HepG2 (cell line): ENCODE measurements around the gene CENPB. TPM values are rescaled to one million over a fixed set of nuclear protein-coding genes. Genes with fewer than 3 reads are reported as not detected.

Source experiments
- ARNT2 ChIP-seq: sonication (generic); formaldehyde crosslinking; IDR thresholded peaks from 2 replicates; pipeline ENCODE4 v1.8.0; 2022; ENCODE audit warnings: mild to moderate bottlenecking, low read depth, missing genetic modification reagents, moderate library complexity
- ATAD3A ChIP-seq: sonication (generic); formaldehyde crosslinking; IDR thresholded peaks from 2 replicates; pipeline ENCODE4 v1.4.0; 2020; ENCODE audit warnings: missing genetic modification reagents
- FOXK2 ChIP-seq: fragments of 450-650 bp; IDR thresholded peaks from 2 replicates; pipeline ENCODE4 v1.6.1; 2016
- JDP2 ChIP-seq: sonication (generic); formaldehyde crosslinking; IDR thresholded peaks from 2 replicates; pipeline ENCODE4 v1.8.1; 2022; ENCODE audit warnings: missing genetic modification reagents, borderline replicate concordance
- JUNB ChIP-seq: sonication (generic); formaldehyde crosslinking; IDR thresholded peaks from 2 replicates; pipeline ENCODE4 v1.8.0; 2022; ENCODE audit warnings: missing genetic modification reagents, mild to moderate bottlenecking, borderline replicate concordance
- MED8 ChIP-seq: sonication (generic); formaldehyde crosslinking; IDR thresholded peaks from 2 replicates; pipeline ENCODE4 v1.8.1; 2023; ENCODE audit warnings: mild to moderate bottlenecking, missing genetic modification reagents; ENCODE audit not compliant: insufficient replicate concordance
- NR2C2 ChIP-seq: sonication (generic); formaldehyde crosslinking; IDR thresholded peaks from 2 replicates; pipeline ENCODE4 v1.4.0; 2020; ENCODE audit warnings: missing genetic modification reagents, mild to moderate bottlenecking, moderate library complexity, borderline replicate concordance
- RXRA ChIP-seq: sonication (generic); formaldehyde crosslinking; IDR thresholded peaks from 2 replicates; pipeline ENCODE4 v1.5.1; 2020; ENCODE audit warnings: missing genetic modification reagents
- SOX5 ChIP-seq: IDR thresholded peaks from 2 replicates; pipeline ENCODE4 v1.6.1; 2016; ENCODE audit warnings: borderline replicate concordance
- SSRP1 ChIP-seq: IDR thresholded peaks from 2 replicates; pipeline ENCODE4 v1.6.1; 2016; ENCODE audit warnings: control low read depth
- ZFP41 ChIP-seq: sonication (generic); formaldehyde crosslinking; IDR thresholded peaks from 2 replicates; pipeline ENCODE4 v1.4.0; 2020; ENCODE audit warnings: mild to moderate bottlenecking, missing genetic modification reagents, borderline replicate concordance
- ZMAT3 ChIP-seq: sonication (generic); formaldehyde crosslinking; conservative IDR thresholded peaks from 2 replicates; pipeline ENCODE4 v1.7.0; 2021; ENCODE audit warnings: missing genetic modification reagents
- ZNF563 ChIP-seq: sonication (generic); formaldehyde crosslinking; IDR thresholded peaks from 2 replicates; pipeline ENCODE4 v1.8.0; 2022; ENCODE audit warnings: mild to moderate bottlenecking, moderate library complexity, missing genetic modification reagents
- ZNF564 ChIP-seq: sonication (generic); formaldehyde crosslinking; IDR thresholded peaks from 2 replicates; pipeline ENCODE4 v1.8.1; 2023; ENCODE audit warnings: mild to moderate bottlenecking, missing genetic modification reagents
- ZNF589 ChIP-seq: sonication (generic); formaldehyde crosslinking; conservative IDR thresholded peaks from 2 replicates; pipeline ENCODE4 v1.8.0; 2022; ENCODE audit warnings: mild to moderate bottlenecking, moderate library complexity, missing genetic modification reagents
- ZNF616 ChIP-seq: sonication (generic); formaldehyde crosslinking; IDR thresholded peaks from 2 replicates; pipeline ENCODE4 v1.5.0; 2020; ENCODE audit warnings: low read depth, mild to moderate bottlenecking, missing genetic modification reagents
- ZNF761 ChIP-seq: sonication (generic); formaldehyde crosslinking; conservative IDR thresholded peaks from 2 replicates; pipeline ENCODE4 v1.4.0; 2020; ENCODE audit warnings: mild to moderate bottlenecking, missing genetic modification reagents
- ZNF780A ChIP-seq: sonication (generic); formaldehyde crosslinking; IDR thresholded peaks from 2 replicates; pipeline ENCODE4 v1.8.0; 2022; ENCODE audit warnings: mild to moderate bottlenecking, missing genetic modification reagents, moderate library complexity
- polyA plus RNA-seq, 8 experiments: library from polyadenylated mRNA; depleted of rRNA in 3 of 8; stranded (reverse) in 7 of 8; unstranded in 1 of 8; fragments of >200 nt; fragmentation: Illumina TruSeq in 4 of 8; extraction: Trizol in 4 of 8; gene quantifications; 2 replicates each; pipeline versions ENCODE4 v1.2.1 to v1.2.3, GENCODE V29; 2011 to 2016; ENCODE audit warnings: low read depth in 4 of 8, missing spikeins in 1 of 8, mixed read lengths in 1 of 8; ENCODE audit not compliant: insufficient read depth in 1 of 8
- total RNA-seq, 5 experiments: library from RNA; depleted of rRNA; stranded (reverse); fragments of >200 nt; fragmentation: Illumina TruSeq; extraction: Trizol; gene quantifications; 2 replicates each; pipeline ENCODE4 v1.2.3, GENCODE V29; 2016; ENCODE audit warnings: low read depth in 1 of 5
- TF ChIP-seq, protein P1 (sequence below): sonication (generic); formaldehyde crosslinking; IDR thresholded peaks from 2 replicates; pipeline ENCODE4 v1.4.0; 2020; ENCODE audit warnings: missing genetic modification reagents, mild to moderate bottlenecking, borderline replicate concordance
- TF ChIP-seq, protein P2 (sequence below): sonication (generic); formaldehyde crosslinking; IDR thresholded peaks from 2 replicates; pipeline ENCODE4 v1.5.0; 2020; ENCODE audit warnings: missing genetic modification reagents
- TF ChIP-seq, protein P3 (sequence below): sonication (generic); formaldehyde crosslinking; IDR thresholded peaks from 2 replicates; pipeline ENCODE4 v1.4.0; 2020; ENCODE audit warnings: mild to moderate bottlenecking, missing genetic modification reagents
- TF ChIP-seq, protein P4 (sequence below): sonication (generic); formaldehyde crosslinking; IDR thresholded peaks from 2 replicates; pipeline ENCODE4 v1.8.0; 2022; ENCODE audit warnings: low read depth, missing genetic modification reagents
- TF ChIP-seq, protein P5 (sequence below): sonication (generic); formaldehyde crosslinking; IDR thresholded peaks from 2 replicates; pipeline ENCODE4 v1.8.1; 2023; ENCODE audit warnings: mild to moderate bottlenecking, missing genetic modification reagents
- TF ChIP-seq, protein P6 (sequence below): sonication (generic); formaldehyde crosslinking; IDR thresholded peaks from 2 replicates; pipeline ENCODE4 v1.8.1; 2023; ENCODE audit warnings: missing genetic modification reagents, mild to moderate bottlenecking, borderline replicate concordance

The CENPB gene
- total and polyA plus RNA-seq, 2 of the 13 experiments (the other 11 are each of a cell fraction or from before 2014, with no cell fraction given): 10.4 to 54.5 TPM

DNA sequence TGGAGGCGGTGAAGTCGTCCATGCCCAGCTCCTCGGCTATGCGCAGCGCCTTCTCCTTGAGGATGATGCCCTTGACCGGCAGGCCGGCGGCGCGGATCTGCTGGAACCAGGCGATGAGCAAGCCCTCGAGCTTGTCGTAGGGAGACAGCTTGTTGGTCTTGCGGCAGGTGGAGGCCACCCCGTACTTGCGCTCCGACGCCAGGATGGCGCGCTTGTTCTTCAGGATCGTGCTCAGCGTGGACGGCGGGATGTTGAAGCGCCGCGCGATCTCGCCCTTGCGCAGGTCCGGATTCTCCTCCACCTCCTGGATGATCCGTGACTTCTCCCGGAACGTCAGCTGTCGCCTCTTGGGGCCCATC lies 435 bp downstream of the CENPB start (continued):
- no peak; the same call in 1 of the 2 replicates for TF ChIP-seq ZFP41 (CRISPR knock-in tag)
- no peak for TF ChIP-seq ZNF564 (CRISPR knock-in tag)
- no peak for TF ChIP-seq ZNF761
- TF ChIP-seq, protein P1, sequence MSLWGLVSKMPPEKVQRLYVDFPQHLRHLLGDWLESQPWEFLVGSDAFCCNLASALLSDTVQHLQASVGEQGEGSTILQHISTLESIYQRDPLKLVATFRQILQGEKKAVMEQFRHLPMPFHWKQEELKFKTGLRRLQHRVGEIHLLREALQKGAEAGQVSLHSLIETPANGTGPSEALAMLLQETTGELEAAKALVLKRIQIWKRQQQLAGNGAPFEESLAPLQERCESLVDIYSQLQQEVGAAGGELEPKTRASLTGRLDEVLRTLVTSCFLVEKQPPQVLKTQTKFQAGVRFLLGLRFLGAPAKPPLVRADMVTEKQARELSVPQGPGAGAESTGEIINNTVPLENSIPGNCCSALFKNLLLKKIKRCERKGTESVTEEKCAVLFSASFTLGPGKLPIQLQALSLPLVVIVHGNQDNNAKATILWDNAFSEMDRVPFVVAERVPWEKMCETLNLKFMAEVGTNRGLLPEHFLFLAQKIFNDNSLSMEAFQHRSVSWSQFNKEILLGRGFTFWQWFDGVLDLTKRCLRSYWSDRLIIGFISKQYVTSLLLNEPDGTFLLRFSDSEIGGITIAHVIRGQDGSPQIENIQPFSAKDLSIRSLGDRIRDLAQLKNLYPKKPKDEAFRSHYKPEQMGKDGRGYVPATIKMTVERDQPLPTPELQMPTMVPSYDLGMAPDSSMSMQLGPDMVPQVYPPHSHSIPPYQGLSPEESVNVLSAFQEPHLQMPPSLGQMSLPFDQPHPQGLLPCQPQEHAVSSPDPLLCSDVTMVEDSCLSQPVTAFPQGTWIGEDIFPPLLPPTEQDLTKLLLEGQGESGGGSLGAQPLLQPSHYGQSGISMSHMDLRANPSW (CRISPR knock-in tag): no peak
- peak; percentile 45; the same call in 1 of the 2 replicates for TF ChIP-seq ATAD3A
- TF ChIP-seq, protein P2, sequence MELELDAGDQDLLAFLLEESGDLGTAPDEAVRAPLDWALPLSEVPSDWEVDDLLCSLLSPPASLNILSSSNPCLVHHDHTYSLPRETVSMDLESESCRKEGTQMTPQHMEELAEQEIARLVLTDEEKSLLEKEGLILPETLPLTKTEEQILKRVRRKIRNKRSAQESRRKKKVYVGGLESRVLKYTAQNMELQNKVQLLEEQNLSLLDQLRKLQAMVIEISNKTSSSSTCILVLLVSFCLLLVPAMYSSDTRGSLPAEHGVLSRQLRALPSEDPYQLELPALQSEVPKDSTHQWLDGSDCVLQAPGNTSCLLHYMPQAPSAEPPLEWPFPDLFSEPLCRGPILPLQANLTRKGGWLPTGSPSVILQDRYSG: no peak
- peak; percentile 65; the same call in 1 of the 2 replicates for TF ChIP-seq RXRA (CRISPR knock-in tag)
- TF ChIP-seq ARNT2 (CRISPR knock-in tag): no peak
- no peak for TF ChIP-seq SOX5 (CRISPR knock-in tag)
- no peak for TF ChIP-seq MED8
- peak; percentile 35; the same call in 1 of the 2 replicates for TF ChIP-seq ZNF563 (CRISPR knock-in tag)
- no peak for TF ChIP-seq SSRP1 (CRISPR knock-in tag)
- no peak for TF ChIP-seq JUNB
- TF ChIP-seq, protein P3, sequence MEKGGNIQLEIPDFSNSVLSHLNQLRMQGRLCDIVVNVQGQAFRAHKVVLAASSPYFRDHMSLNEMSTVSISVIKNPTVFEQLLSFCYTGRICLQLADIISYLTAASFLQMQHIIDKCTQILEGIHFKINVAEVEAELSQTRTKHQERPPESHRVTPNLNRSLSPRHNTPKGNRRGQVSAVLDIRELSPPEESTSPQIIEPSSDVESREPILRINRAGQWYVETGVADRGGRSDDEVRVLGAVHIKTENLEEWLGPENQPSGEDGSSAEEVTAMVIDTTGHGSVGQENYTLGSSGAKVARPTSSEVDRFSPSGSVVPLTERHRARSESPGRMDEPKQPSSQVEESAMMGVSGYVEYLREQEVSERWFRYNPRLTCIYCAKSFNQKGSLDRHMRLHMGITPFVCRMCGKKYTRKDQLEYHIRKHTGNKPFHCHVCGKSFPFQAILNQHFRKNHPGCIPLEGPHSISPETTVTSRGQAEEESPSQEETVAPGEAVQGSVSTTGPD (CRISPR knock-in tag): no peak
- TF ChIP-seq ZNF589 (CRISPR knock-in tag): no peak
- TF ChIP-seq, protein P4, sequence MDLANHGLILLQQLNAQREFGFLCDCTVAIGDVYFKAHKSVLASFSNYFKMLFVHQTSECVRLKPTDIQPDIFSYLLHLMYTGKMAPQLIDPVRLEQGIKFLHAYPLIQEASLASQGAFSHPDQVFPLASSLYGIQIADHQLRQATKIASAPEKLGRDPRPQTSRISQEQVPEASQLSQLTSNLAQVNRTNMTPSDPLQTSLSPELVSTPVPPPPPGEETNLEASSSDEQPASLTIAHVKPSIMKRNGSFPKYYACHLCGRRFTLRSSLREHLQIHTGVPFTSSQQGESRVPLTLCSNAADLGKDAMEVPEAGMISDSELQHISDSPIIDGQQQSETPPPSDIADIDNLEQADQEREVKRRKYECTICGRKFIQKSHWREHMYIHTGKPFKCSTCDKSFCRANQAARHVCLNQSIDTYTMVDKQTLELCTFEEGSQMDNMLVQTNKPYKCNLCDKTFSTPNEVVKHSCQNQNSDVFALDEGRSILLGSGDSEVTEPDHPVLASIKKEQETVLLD (CRISPR knock-in tag): peak; percentile 8; the same call in 1 of the 2 replicates
- TF ChIP-seq NR2C2 (CRISPR knock-in tag): no peak
- no peak for TF ChIP-seq FOXK2
- TF ChIP-seq ZNF616 (CRISPR knock-in tag): peak; percentile 47; the same call in 1 of the 2 replicates
- TF ChIP-seq, protein P5, sequence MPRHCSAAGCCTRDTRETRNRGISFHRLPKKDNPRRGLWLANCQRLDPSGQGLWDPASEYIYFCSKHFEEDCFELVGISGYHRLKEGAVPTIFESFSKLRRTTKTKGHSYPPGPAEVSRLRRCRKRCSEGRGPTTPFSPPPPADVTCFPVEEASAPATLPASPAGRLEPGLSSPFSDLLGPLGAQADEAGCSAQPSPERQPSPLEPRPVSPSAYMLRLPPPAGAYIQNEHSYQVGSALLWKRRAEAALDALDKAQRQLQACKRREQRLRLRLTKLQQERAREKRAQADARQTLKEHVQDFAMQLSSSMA: no peak
- TF ChIP-seq, protein P6, sequence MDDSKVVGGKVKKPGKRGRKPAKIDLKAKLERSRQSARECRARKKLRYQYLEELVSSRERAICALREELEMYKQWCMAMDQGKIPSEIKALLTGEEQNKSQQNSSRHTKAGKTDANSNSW (CRISPR knock-in tag): 0 out of 2 replicates have a peak, but pooled peaks have one; percentile 55
- TF ChIP-seq ZNF780A: no peak
- TF ChIP-seq JDP2: no peak
- no peak; the same call in 1 of the 2 replicates for TF ChIP-seq ZMAT3 (CRISPR knock-in tag)
